GM12878 (cell line): ENCODE measurements around the gene CDK17. TPM values are rescaled to one million over a fixed set of nuclear protein-coding genes. Genes with fewer than 3 reads are reported as not detected.

Source experiments
- ATAC-seq: fragments of 200-7000 bp; cut with Tn5 transposase; 3 replicates; pipeline ENCODE4 v1.9.1; 2020; ENCODE audit warnings: mild to moderate bottlenecking, moderate library complexity
- BruUV-seq: library from RNA; stranded (reverse); fragments of 400-500 nt; replicated peaks from 2 replicates; lab custom pipeline; 2021; lab: Mats Ljungman, UMichigan
- CTCF ChIA-PET: fragments of 300-600 bp; sonication (Branson Sonifier 250); formaldehyde crosslinking; extraction: SDS; loops from one replicate; lab custom pipeline; 2021; ENCODE audit warnings: inconsistent platforms; lab: Yijun Ruan, JAX
- POLR2A ChIA-PET: fragments of 350-600 bp; formaldehyde crosslinking; extraction: SDS; loops from one replicate; lab custom pipeline; 2021; ENCODE audit warnings: inconsistent platforms; lab: Charles Lee
- RAD21 ChIA-PET: fragments of 300-600 bp; sonication (Branson Sonifier 250); formaldehyde crosslinking; loops from one replicate; lab custom pipeline; 2023; ENCODE audit warnings: antibody characterized with exemption; ENCODE audit not compliant: unreplicated experiment; lab: Charles Lee
- SMC1A ChIA-PET: fragments of 300-600 bp; sonication (Branson Sonifier 250); formaldehyde crosslinking; loops from one replicate; lab custom pipeline; 2023; ENCODE audit not compliant: unreplicated experiment, uncharacterized antibody; lab: Charles Lee
- DNase-seq: peaks from one replicate; pipeline ENCODE4 v3.0.0-alpha.2; 2011; ENCODE audit warnings: low read depth, low spot score
- FAIRE-seq: peaks from 3 replicates; lab custom pipeline; 2011; peaks lifted over from hg19 to GRCh38; lab: Jason Lieb, UNC
- H2AFZ ChIP-seq: 2 replicates; pipeline ENCODE4 v1.6.0; 2011; ENCODE audit warnings: low read depth, low read length, control low read depth; ENCODE audit not compliant: control insufficient read depth
- H3K27ac ChIP-seq: 2 replicates; pipeline ENCODE4 v1.5.1; 2011; ENCODE audit warnings: control low read depth; ENCODE audit not compliant: control insufficient read depth, insufficient read depth
- H3K27me3 ChIP-seq, 2 experiments: replicated peaks in 1 of 2; 2 replicates each; pipeline versions ENCODE4 v1.6.0 to v1.6.1; 2011; ENCODE audit warnings: low read length in 1 of 2; ENCODE audit not compliant: control insufficient read depth in 2 of 2, insufficient read depth in 2 of 2
- H3K36me3 ChIP-seq, 2 experiments: 2 replicates each; pipeline ENCODE4 v1.5.1; 2011; ENCODE audit warnings: low read length in 1 of 2; ENCODE audit not compliant: control insufficient read depth in 2 of 2, insufficient read depth in 2 of 2
- H3K4me1 ChIP-seq: 2 replicates; pipeline ENCODE4 v1.6.1; 2011; ENCODE audit warnings: mild to moderate bottlenecking, low read length, moderate library complexity, mixed read lengths; ENCODE audit not compliant: control insufficient read depth, insufficient read depth
- H3K4me2 ChIP-seq: 2 replicates; pipeline ENCODE4 v1.6.0; 2011; ENCODE audit warnings: control low read depth; ENCODE audit not compliant: control insufficient read depth, insufficient read depth
- H3K4me3 ChIP-seq: fragments of 200-600 bp; sonication (generic); 2 replicates; pipeline ENCODE4 v1.5.1; 2016
- H3K79me2 ChIP-seq: 2 replicates; pipeline ENCODE4 v1.6.0; 2011; ENCODE audit warnings: low read length; ENCODE audit not compliant: control insufficient read depth, insufficient read depth
- H3K9ac ChIP-seq: 2 replicates; pipeline ENCODE4 v1.8.0; 2011; ENCODE audit warnings: low read length, control low read depth, mixed read lengths; ENCODE audit not compliant: control insufficient read depth, insufficient read depth
- H3K9me3 ChIP-seq: replicated peaks from 3 replicates; pipeline ENCODE4 v1.5.1; 2011; ENCODE audit warnings: mild to moderate bottlenecking, low read length; ENCODE audit not compliant: control insufficient read depth, insufficient read depth
- H4K20me1 ChIP-seq: 2 replicates; pipeline ENCODE4 v1.6.0; 2011; ENCODE audit not compliant: control insufficient read depth, insufficient read depth
- ASH2L ChIP-seq: fragments of 300-600, 200-600 bp; sonication (generic); IDR thresholded peaks from 2 replicates; pipeline ENCODE4 v1.6.1; 2017; ENCODE audit warnings: low read depth, mild to moderate bottlenecking, borderline replicate concordance
- BRCA1 ChIP-seq: IDR thresholded peaks from 2 replicates; pipeline ENCODE4 v1.6.1; 2011; ENCODE audit warnings: low read depth, low read length, improper control_type of control experiment
- CBFB ChIP-seq: IDR thresholded peaks from 2 replicates; pipeline ENCODE4 v1.6.1; 2016; ENCODE audit warnings: antibody characterized with exemption, low read depth
- DPF2 ChIP-seq: fragments of 450-650 bp; IDR thresholded peaks from 2 replicates; pipeline ENCODE4 v1.6.1; 2017; ENCODE audit warnings: mild to moderate bottlenecking
- ESRRA ChIP-seq: IDR thresholded peaks from 2 replicates; pipeline ENCODE4 v1.6.1; 2012; ENCODE audit warnings: mild to moderate bottlenecking, low read length, improper control_type of control experiment
- KAT2A ChIP-seq: conservative IDR thresholded peaks from 2 replicates; pipeline ENCODE4 v1.6.1; 2011; ENCODE audit warnings: low read depth, low read length; ENCODE audit not compliant: control insufficient read depth
- KLF5 ChIP-seq: fragments of 450-650 bp; IDR thresholded peaks from 2 replicates; pipeline ENCODE4 v1.6.1; 2014; ENCODE audit warnings: mild to moderate bottlenecking; ENCODE audit not compliant: partially characterized antibody
- MYC ChIP-seq: IDR thresholded peaks from 2 replicates; pipeline ENCODE4 v1.6.1; 2011; ENCODE audit warnings: mild to moderate bottlenecking, low read length, moderate library complexity, inconsistent platforms; ENCODE audit not compliant: insufficient read depth, insufficient replicate concordance, insufficient read length, severe bottlenecking
- NR2F1 ChIP-seq: fragments of 450-650 bp; conservative IDR thresholded peaks from 2 replicates; pipeline ENCODE4 v1.6.1; 2017; ENCODE audit warnings: mild to moderate bottlenecking
- PML ChIP-seq: IDR thresholded peaks from 2 replicates; pipeline ENCODE4 v1.6.1; 2012; ENCODE audit warnings: low read length, inconsistent platforms
- SMC3 ChIP-seq: IDR thresholded peaks from 2 replicates; pipeline ENCODE4 v1.6.1; 2011; ENCODE audit warnings: low read length, improper control_type of control experiment, borderline replicate concordance
- SUPT20H ChIP-seq: IDR thresholded peaks from 2 replicates; pipeline ENCODE4 v1.6.1; 2011; ENCODE audit warnings: low read depth, mild to moderate bottlenecking, low read length, moderate library complexity, borderline replicate concordance; ENCODE audit not compliant: control insufficient read depth
- WGBS: methylation state at CpG from one replicate; pipeline ENCODE4 v1.1.6; 2016; ENCODE audit warnings: low lambda C conversion rate; ENCODE audit not compliant: insufficient replicate concordance, insufficient coverage; ENCODE audit errors: missing lambda C conversion rate; 5-methylcytosine and 5-hydroxymethylcytosine counted together
- in situ Hi-C: fragments of 300-500 bp; cut with MboI; formaldehyde crosslinking; loops from 9 replicates; pipeline ENCODE4 v1.14.3; 2018; ENCODE audit warnings: mixed read lengths
- intact Hi-C: fragments of 100-400 bp; cut with micrococcal nuclease; formaldehyde crosslinking; loops from one replicate; pipeline ENCODE4 v1.14.2; 2022; ENCODE audit not compliant: unreplicated experiment
- polyA plus RNA-seq, 11 experiments: library from polyadenylated mRNA; depleted of rRNA in 4 of 11; unstranded in 6 of 11; stranded (reverse) in 5 of 11; fragments of >200 nt; fragmentation: Nextera tagmentation in 4 of 11; fragmentation: Illumina TruSeq in 1 of 11; extraction: Ambion mirVana in 4 of 11; extraction: Trizol in 1 of 11; gene quantifications; 1 replicate in 1 of 11; 2 replicates in 10 of 11; pipeline versions ENCODE4 v1.2.1 to v1.2.3, GENCODE V29; 2011 to 2016; ENCODE audit warnings: inconsistent platforms in 2 of 11, missing spikeins in 2 of 11, low read depth in 1 of 11
- total RNA-seq, 4 experiments: library from RNA; depleted of rRNA in 3 of 4; stranded (reverse); fragments of >200 nt in 3 of 4; fragmentation: Illumina TruSeq in 1 of 4; extraction: Trizol in 1 of 4; gene quantifications; 2 replicates each; pipeline versions ENCODE4 v1.2.1 to v1.2.3, GENCODE V29; 2013 to 2021
- TF ChIP-seq, protein P1 (sequence below): fragments of 450-650 bp; IDR thresholded peaks from 2 replicates; pipeline ENCODE4 v1.6.1; 2014; ENCODE audit warnings: mild to moderate bottlenecking
- TF ChIP-seq, protein P2 (sequence below): IDR thresholded peaks from 2 replicates; pipeline ENCODE4 v1.6.1; 2011; ENCODE audit warnings: low read depth, low read length, improper control_type of control experiment, borderline replicate concordance
- TF ChIP-seq, protein P3 (sequence below): IDR thresholded peaks from 2 replicates; pipeline ENCODE4 v1.6.1; 2011; ENCODE audit warnings: borderline replicate concordance, low read depth, mild to moderate bottlenecking, moderate library complexity, mixed read lengths, low read length; ENCODE audit not compliant: insufficient read depth; ENCODE audit errors: extremely low read length

The CDK17 gene
- total and polyA plus RNA-seq, 10 of the 15 experiments (the other 5 are each of a cell fraction or from before 2014, with no cell fraction given), result 5.6 to 45.6 (median 18.3) TPM

DNA sequence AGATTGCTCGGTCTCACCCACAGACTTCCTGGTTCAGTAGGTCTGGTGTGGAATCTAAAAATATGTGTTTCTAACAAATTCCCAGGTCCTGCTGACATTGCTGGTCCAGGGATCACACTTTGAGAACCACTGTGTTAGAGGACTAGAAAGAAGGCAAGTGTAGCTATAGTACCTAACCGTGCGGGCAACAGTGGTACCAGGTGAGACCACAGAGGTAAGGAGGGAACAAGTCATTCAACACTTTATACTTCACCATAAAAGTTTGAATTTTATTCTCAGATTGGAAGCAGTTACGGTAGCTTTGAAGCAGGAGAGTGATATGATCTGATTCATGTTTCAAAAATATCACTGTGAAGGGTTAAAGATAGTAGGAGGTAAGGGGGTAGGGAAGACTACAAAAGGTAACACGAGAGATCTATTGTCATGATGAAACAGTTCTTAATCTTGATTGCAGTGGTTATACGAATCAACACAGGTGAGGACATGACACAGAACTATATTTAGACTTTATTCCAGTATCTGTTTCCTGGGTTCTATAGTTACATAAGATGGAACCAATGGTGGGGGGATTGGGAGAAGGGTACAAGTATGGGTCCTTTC is 73.5 kb downstream of the CDK17 start:
- peak overlapping the region; percentile 57 for H3K4me2 ChIP-seq
- H3K4me3 ChIP-seq, result no peak overlapping the region
- ATAC-seq, result no peak
- intact Hi-C loops (no loop called here), in situ Hi-C loops (no loop called here)
- peaks cover 13% of the 10 kb centered on the region for H3K79me2 ChIP-seq
- 31% methylated on average over 6 of the region's 6 CpGs for WGBS
- no peak overlapping the region for H3K9ac ChIP-seq
- ChIA-PET CTCF (interaction anchor here (0.5 to 1.4 kb wide), 3 partner anchors 66 to 112 kb away, joined by 3 to 4 read pairs (median 3); partner anchors contain the start of gene CDK17), SMC1A (interaction anchor here (0.8 to 3.0 kb wide), 9 partner anchors 9 to 193 kb away, joined by 3 to 12 read pairs (median 4); no protein-coding TSS in a partner anchor), POLR2A (interaction anchor here (0.5 kb wide), 1 partner anchor 542 kb away, joined by 4 read pairs; no protein-coding TSS in a partner anchor), RAD21 (interaction anchor here (1.0 to 1.7 kb wide), 2 partner anchors 61 to 73 kb away, joined by 3 to 8 read pairs; no protein-coding TSS in a partner anchor)
- H3K27me3 ChIP-seq, result no peaks in the 10 kb centered on the region
- peaks cover 0 to 13% of the 10 kb centered on the region in 2 experiments; a peak in 3 of 4 replicates for H3K36me3 ChIP-seq
- TF ChIP-seq MYC, result no peak
- TF ChIP-seq DPF2, result no peak
- TF ChIP-seq PML, result no peak
- TF ChIP-seq, protein P1, sequence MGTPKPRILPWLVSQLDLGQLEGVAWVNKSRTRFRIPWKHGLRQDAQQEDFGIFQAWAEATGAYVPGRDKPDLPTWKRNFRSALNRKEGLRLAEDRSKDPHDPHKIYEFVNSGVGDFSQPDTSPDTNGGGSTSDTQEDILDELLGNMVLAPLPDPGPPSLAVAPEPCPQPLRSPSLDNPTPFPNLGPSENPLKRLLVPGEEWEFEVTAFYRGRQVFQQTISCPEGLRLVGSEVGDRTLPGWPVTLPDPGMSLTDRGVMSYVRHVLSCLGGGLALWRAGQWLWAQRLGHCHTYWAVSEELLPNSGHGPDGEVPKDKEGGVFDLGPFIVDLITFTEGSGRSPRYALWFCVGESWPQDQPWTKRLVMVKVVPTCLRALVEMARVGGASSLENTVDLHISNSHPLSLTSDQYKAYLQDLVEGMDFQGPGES, result no peak
- TF ChIP-seq NR2F1, result no peak
- no peak for TF ChIP-seq ESRRA
- no peak for TF ChIP-seq SUPT20H
- TF ChIP-seq, protein P2, sequence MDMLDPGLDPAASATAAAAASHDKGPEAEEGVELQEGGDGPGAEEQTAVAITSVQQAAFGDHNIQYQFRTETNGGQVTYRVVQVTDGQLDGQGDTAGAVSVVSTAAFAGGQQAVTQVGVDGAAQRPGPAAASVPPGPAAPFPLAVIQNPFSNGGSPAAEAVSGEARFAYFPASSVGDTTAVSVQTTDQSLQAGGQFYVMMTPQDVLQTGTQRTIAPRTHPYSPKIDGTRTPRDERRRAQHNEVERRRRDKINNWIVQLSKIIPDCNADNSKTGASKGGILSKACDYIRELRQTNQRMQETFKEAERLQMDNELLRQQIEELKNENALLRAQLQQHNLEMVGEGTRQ, result no peak
- no peak for TF ChIP-seq SMC3
- TF ChIP-seq CBFB, result no peak
- no peak for TF ChIP-seq KLF5
- TF ChIP-seq, protein P3, sequence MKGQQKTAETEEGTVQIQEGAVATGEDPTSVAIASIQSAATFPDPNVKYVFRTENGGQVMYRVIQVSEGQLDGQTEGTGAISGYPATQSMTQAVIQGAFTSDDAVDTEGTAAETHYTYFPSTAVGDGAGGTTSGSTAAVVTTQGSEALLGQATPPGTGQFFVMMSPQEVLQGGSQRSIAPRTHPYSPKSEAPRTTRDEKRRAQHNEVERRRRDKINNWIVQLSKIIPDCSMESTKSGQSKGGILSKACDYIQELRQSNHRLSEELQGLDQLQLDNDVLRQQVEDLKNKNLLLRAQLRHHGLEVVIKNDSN, result no peak
- no peak for TF ChIP-seq KAT2A
- no peak for TF ChIP-seq BRCA1
- TF ChIP-seq ASH2L, result no peak
- no peak for FAIRE-seq
- peaks cover 17% of the 10 kb centered on the region for H3K4me1 ChIP-seq
- no peak overlapping the region for H3K27ac ChIP-seq
- H4K20me1 ChIP-seq, result peaks cover 4% of the 10 kb centered on the region; the same call in 1 of the 2 replicates
- BruUV-seq, result no TSS peak
- H2AFZ ChIP-seq, result no peak overlapping the region
- no peaks in the 10 kb centered on the region; the same call in 2 of the 3 replicates for H3K9me3 ChIP-seq
- no peak for DNase-seq
